Hepatocyte (in vitro differentiated cells): ENCODE measurements around the gene SPTSSA. TPM values are rescaled to one million over a fixed set of nuclear protein-coding genes. Genes with fewer than 3 reads are reported as not detected.

Experiments used
- DNase-seq: peaks from one replicate; pipeline ENCODE4 v3.0.0-alpha.2; 2016; ENCODE audit warnings: low spot score
- H2AFZ ChIP-seq: fragments of 200-600 bp; sonication (generic); 2 replicates; pipeline ENCODE4 v1.6.0; 2016; ENCODE audit warnings: antibody characterized with exemption, mild to moderate bottlenecking
- H3K27ac ChIP-seq: fragments of 200-600 bp; sonication (generic); 2 replicates; pipeline ENCODE4 v1.5.1; 2016; ENCODE audit warnings: mild to moderate bottlenecking
- H3K27me3 ChIP-seq: fragments of 200-600 bp; sonication (generic); 2 replicates; pipeline ENCODE4 v1.6.1; 2016
- H3K36me3 ChIP-seq: fragments of 200-600 bp; sonication (generic); replicated peaks from 2 replicates; pipeline ENCODE4 v1.5.1; 2016; ENCODE audit warnings: low read depth; ENCODE audit not compliant: insufficient read depth
- H3K4me1 ChIP-seq: fragments of 200-600 bp; sonication (generic); 2 replicates; pipeline ENCODE4 v1.5.1; 2016; ENCODE audit warnings: mild to moderate bottlenecking, moderate library complexity; ENCODE audit not compliant: insufficient read depth
- H3K4me2 ChIP-seq: fragments of 200-600 bp; sonication (generic); 2 replicates; pipeline ENCODE4 v1.6.0; 2016
- H3K4me3 ChIP-seq: fragments of 200-600 bp; sonication (generic); 2 replicates; pipeline ENCODE4 v1.5.1; 2016; ENCODE audit warnings: mild to moderate bottlenecking
- H3K79me2 ChIP-seq: fragments of 200-600 bp; sonication (generic); 2 replicates; pipeline ENCODE4 v1.6.0; 2017; ENCODE audit warnings: mild to moderate bottlenecking
- H3K9me2 ChIP-seq: fragments of 200-600 bp; sonication (generic); replicated peaks from 2 replicates; pipeline ENCODE4 v1.6.0; 2017; ENCODE audit warnings: mild to moderate bottlenecking; ENCODE audit not compliant: insufficient read depth
- H3K9me3 ChIP-seq: fragments of 200-600 bp; sonication (generic); 2 replicates; pipeline ENCODE4 v1.5.1; 2016; ENCODE audit warnings: low read depth, mild to moderate bottlenecking
- H4K20me1 ChIP-seq: fragments of 200-600 bp; sonication (generic); 2 replicates; pipeline ENCODE4 v1.6.0; 2016; ENCODE audit warnings: mild to moderate bottlenecking; ENCODE audit not compliant: insufficient read depth, poor library complexity, severe bottlenecking
- EZH2 ChIP-seq: fragments of 200-600 bp; sonication (generic); IDR thresholded peaks from 2 replicates; pipeline ENCODE4 v1.6.1; 2016; ENCODE audit warnings: antibody characterized with exemption, mild to moderate bottlenecking, borderline replicate concordance
- EZH2phosphoT487 ChIP-seq: fragments of 200-600 bp; sonication (generic); IDR thresholded peaks from one replicate; pipeline ENCODE4 v1.6.1; 2018; ENCODE audit warnings: antibody characterized with exemption, mild to moderate bottlenecking, low read depth, moderate library complexity; ENCODE audit not compliant: unreplicated experiment, severe bottlenecking
- WGBS: methylation state at CpG from one replicate; pipeline ENCODE4 v1.1.6; 2016; ENCODE audit warnings: low lambda C conversion rate; ENCODE audit errors: missing lambda C conversion rate; 5-methylcytosine and 5-hydroxymethylcytosine counted together
- polyA plus RNA-seq: library from polyadenylated mRNA; unstranded; fragments of >200 nt; fragmentation: Nextera tagmentation; extraction: Ambion mirVana; gene quantifications from 2 replicates; pipeline ENCODE4 v1.2.1, GENCODE V29; 2016
- total RNA-seq: library from RNA; depleted of rRNA; stranded (reverse); fragments of >200 nt; gene quantifications from 2 replicates; pipeline ENCODE4 v1.2.3, GENCODE V29; 2014
- TF ChIP-seq, protein P1 (sequence below): fragments of 200-600 bp; sonication (generic); IDR thresholded peaks from 2 replicates; pipeline ENCODE4 v1.5.1; 2016; ENCODE audit warnings: antibody characterized with exemption, mild to moderate bottlenecking; ENCODE audit not compliant: poor library complexity

Gene SPTSSA
- total and polyA plus RNA-seq, 2 experiments from 2014 or later, result 33.4 to 42.8 TPM

DNA sequence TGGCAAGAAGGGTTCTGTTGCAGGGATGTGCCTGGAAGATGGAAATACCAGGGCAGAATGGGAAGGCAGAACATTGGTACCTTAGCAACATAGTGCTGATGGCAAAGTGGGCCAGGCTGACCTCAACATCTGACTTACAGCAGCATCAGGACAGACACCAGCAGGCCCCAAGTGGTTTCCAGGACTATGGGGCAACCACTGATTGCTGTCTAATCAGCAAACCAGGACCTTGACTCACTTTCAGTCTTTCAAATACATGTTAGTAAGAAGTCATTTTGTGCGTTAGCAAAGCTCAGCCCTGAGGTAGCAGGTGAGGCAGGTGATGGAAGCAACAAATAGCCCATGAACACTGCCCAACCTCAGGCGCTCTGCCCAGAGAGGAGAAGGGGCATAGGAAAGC is 4.7 kb upstream of the SPTSSA start:
- H4K20me1 ChIP-seq, result no peaks in the 10 kb centered on the region
- H3K27me3 ChIP-seq, result no peaks in the 10 kb centered on the region
- H3K4me2 ChIP-seq, result no peak overlapping the region
- H3K36me3 ChIP-seq, result no peaks in the 10 kb centered on the region
- no peak overlapping the region for H2AFZ ChIP-seq
- H3K79me2 ChIP-seq, result no peaks in the 10 kb centered on the region
- H3K9me2 ChIP-seq, result no peaks in the 10 kb centered on the region
- H3K4me1 ChIP-seq, result peaks cover 4% of the 10 kb centered on the region
- no peaks in the 10 kb centered on the region for H3K9me3 ChIP-seq
- no peak overlapping the region for H3K4me3 ChIP-seq
- WGBS, result 100% methylated on average over 2 of the region's 2 CpGs
- no peak overlapping the region for H3K27ac ChIP-seq
- no peak for TF ChIP-seq EZH2phosphoT487
- no peak for DNase-seq

DNA sequence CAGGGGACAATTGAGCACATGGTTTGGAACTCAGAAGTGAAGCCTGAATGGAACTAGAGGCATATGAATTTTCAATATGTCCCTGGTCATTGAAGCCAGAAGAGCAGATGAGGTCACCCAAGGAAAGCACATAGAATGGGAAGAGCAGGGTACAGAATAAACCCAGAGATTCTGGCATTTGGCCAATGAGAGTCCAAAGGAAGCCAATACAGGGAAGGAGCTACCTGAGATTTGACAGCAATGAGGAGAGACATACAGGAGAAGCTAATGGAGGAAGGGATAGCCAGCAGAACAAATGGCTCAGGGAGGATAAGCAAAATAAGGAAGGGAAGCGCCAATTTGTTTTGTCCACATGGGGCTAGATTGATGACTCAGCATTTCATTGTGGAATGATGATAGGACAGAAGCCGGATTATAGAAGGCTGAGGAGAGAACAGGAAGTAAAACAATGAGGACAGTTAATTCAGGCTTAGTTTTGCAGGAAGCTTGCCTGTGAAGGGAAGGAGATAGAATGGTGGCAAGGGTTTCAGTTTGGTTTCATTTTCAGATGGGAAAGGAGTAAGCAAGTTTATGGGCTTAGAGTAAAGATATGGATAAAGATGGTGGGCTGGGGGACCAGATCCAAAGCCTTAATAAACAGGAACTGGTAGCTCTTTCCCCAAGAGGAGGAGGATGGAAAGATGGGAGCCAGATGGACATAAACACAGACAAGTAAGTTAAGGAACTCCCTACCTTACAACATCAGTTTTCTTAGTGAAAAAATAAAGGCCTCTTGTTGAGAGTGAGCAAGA is 3.2 kb upstream of the SPTSSA start:
- H3K9me2 ChIP-seq, result no peaks in the 10 kb centered on the region
- no peaks in the 10 kb centered on the region for H3K9me3 ChIP-seq
- H2AFZ ChIP-seq, result no peak overlapping the region
- DNase-seq, result peak; percentile 36
- H3K4me1 ChIP-seq, result peaks cover 8% of the 10 kb centered on the region
- TF ChIP-seq EZH2phosphoT487, result no peak
- no peak for TF ChIP-seq EZH2
- TF ChIP-seq, protein P1, sequence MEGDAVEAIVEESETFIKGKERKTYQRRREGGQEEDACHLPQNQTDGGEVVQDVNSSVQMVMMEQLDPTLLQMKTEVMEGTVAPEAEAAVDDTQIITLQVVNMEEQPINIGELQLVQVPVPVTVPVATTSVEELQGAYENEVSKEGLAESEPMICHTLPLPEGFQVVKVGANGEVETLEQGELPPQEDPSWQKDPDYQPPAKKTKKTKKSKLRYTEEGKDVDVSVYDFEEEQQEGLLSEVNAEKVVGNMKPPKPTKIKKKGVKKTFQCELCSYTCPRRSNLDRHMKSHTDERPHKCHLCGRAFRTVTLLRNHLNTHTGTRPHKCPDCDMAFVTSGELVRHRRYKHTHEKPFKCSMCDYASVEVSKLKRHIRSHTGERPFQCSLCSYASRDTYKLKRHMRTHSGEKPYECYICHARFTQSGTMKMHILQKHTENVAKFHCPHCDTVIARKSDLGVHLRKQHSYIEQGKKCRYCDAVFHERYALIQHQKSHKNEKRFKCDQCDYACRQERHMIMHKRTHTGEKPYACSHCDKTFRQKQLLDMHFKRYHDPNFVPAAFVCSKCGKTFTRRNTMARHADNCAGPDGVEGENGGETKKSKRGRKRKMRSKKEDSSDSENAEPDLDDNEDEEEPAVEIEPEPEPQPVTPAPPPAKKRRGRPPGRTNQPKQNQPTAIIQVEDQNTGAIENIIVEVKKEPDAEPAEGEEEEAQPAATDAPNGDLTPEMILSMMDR, result no peak
- H3K27ac ChIP-seq, result no peak overlapping the region
- H3K27me3 ChIP-seq, result no peaks in the 10 kb centered on the region
- H3K4me2 ChIP-seq, result no peak overlapping the region
- no peak overlapping the region for H3K4me3 ChIP-seq
- WGBS, result 77% methylated on average over 2 of the region's 2 CpGs
- peaks cover 8% of the 10 kb centered on the region for H3K79me2 ChIP-seq
- H3K36me3 ChIP-seq, result no peaks in the 10 kb centered on the region
- H4K20me1 ChIP-seq, result peaks cover 7% of the 10 kb centered on the region

DNA sequence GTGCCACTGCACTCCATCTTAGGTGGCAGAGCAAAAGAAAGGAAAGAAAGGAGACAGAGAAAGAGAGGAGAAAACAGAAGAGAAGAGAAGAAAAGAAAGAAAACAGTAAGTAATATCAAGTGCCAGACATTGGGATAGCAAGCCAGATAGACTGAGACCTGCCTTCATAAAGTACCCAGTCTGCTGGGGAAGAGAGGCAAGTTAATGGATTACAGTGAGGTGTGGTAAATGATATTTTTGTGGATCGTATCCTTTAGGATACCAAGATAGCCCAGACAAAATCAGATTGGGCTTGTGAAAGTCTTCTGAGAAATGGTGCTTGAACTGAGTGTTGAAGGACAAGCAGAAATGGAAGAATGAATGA is 1.5 kb upstream of the SPTSSA start:
- Histone ChIP-seq H3K4me1 (peaks cover 17% of the 10 kb centered on the region), H3K4me2 (no peak overlapping the region), H4K20me1 (peaks cover 22% of the 10 kb centered on the region), H3K36me3 (no peaks in the 10 kb centered on the region), H3K27me3 (no peaks in the 10 kb centered on the region), H3K9me2 (no peaks in the 10 kb centered on the region), H3K79me2 (peaks cover 24% of the 10 kb centered on the region), H3K27ac (no peak overlapping the region), H2AFZ (no peak overlapping the region), H3K4me3 (no peak overlapping the region), H3K9me3 (no peaks in the 10 kb centered on the region)
- TF ChIP-seq, protein P1, result no peak
- no peak for TF ChIP-seq EZH2phosphoT487
- TF ChIP-seq EZH2, result no peak
- WGBS, result 91% methylated on average over 1 of the region's 1 CpG
- DNase-seq, result no peak

DNA sequence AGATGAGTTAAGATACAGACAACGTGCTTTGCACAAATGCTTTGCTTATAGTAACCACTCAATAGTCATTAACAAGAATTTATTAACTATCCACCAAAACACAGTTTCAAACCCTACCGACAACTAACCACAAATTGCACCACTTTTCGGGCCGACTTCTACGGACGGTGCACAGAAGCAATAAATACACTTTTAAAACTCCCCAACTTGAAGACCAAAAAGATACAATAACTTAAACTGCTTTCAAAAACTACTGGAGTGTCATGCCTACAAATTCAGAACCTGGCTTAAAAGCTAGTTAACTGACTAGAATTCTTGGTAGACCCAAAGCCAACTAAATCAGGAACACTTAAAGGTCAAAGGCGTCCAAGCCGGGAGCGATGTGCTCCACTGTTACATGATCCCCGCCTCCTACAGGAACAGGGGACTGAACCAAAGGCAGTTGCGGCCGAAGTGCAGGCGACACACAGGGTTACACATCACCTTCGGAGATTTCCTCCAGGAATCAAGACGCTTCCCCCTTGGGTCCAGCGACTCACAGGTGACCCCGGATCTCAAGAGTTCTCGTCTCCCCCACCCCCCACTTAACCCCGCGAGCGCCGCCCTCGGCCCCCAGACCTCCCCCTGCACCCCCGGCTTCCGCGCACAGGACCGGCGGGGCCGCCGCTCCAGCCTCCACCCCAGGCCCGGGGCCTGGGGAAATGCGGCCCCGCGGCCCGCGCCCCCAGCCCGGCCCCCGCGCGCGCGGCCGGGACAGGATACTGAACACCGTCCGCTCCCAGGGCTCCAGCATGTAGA is 507 bp downstream of the SPTSSA start:
- Histone ChIP-seq H4K20me1 (peaks cover 25% of the 10 kb centered on the region), H3K9me3 (no peaks in the 10 kb centered on the region), H3K4me1 (peaks cover 17% of the 10 kb centered on the region), H3K4me2 (peak overlapping the region; percentile 84), H3K4me3 (peak overlapping the region; percentile 35), H3K9me2 (no peaks in the 10 kb centered on the region), H3K27me3 (no peaks in the 10 kb centered on the region), H2AFZ (peak overlapping the region; percentile 60), H3K79me2 (peaks cover 45% of the 10 kb centered on the region), H3K36me3 (no peaks in the 10 kb centered on the region), H3K27ac (peak overlapping the region; percentile 98)
- TF ChIP-seq EZH2 (no peak), EZH2phosphoT487 (no peak)
- TF ChIP-seq, protein P1, result no peak
- DNase-seq, result peak; percentile 71
- WGBS, result under 1% methylated on average over 28 of the region's 45 CpGs
